ENCODE data around the gene DBNL. TPM values are rescaled to one million over a fixed set of nuclear protein-coding genes. Genes with fewer than 3 reads are reported as not detected.

The DBNL gene
- total RNA-seq, 2 donors from 2014 or later = 81.4 to 106 TPM

- H3K27ac ChIP-seq = peak overlapping the region; percentile 61
- H3K9ac ChIP-seq (ENCODE audit: low read depth in 2 of 2, low read length in 2 of 2) = peak overlapping the region in 1 of 2 donors; percentile 43
- intact Hi-C loops (cut with DNase I) = no loop called here
- H3K27me3 ChIP-seq = peaks cover 11% of the 10 kb centered on the region
- no peak overlapping the region for H3K4me3 ChIP-seq
- no peak for DNase-seq
- H3K9me3 ChIP-seq = no peaks in the 10 kb centered on the region
- no peak for TF ChIP-seq CTCF (IDR thresholded peaks at IDR 0.05)
- no peaks in the 10 kb centered on the region for H3K4me1 ChIP-seq
- H3K36me3 ChIP-seq = no peaks in the 10 kb centered on the region
Measured at GRCh38 chr7:44100458-44101302, 56.2 kb downstream of the DBNL start.

- Histone ChIP-seq H3K9me3 (no peaks in the 10 kb centered on the region), H3K27ac (peak overlapping the region; percentile 61), H3K36me3 (no peaks in the 10 kb centered on the region), H3K4me3 (no peak overlapping the region), H3K27me3 (peaks cover 11% of the 10 kb centered on the region), H3K9ac (ENCODE audit: low read depth in 2 of 2, low read length in 2 of 2) (peak overlapping the region in 1 of 2 donors; percentile 43), H3K4me1 (no peaks in the 10 kb centered on the region)
- DNase-seq = no peak
- intact Hi-C loops (cut with DNase I) = no loop called here
- TF ChIP-seq CTCF (IDR thresholded peaks at IDR 0.05) = no peak
Measured at GRCh38 chr7:44101303-44101965, 56.9 kb downstream of the DBNL start.

- no peak for TF ChIP-seq CTCF (IDR thresholded peaks at IDR 0.05)
- H3K9ac ChIP-seq (ENCODE audit: low read depth in 2 of 2, low read length in 2 of 2) = no peak overlapping the region
- H3K27me3 ChIP-seq = peaks cover 11% of the 10 kb centered on the region
- H3K4me3 ChIP-seq = no peak overlapping the region
- H3K4me1 ChIP-seq = no peaks in the 10 kb centered on the region
- no peaks in the 10 kb centered on the region for H3K9me3 ChIP-seq
- H3K27ac ChIP-seq = no peak overlapping the region
- no peaks in the 10 kb centered on the region for H3K36me3 ChIP-seq
- intact Hi-C loops (cut with DNase I) = no loop called here
- DNase-seq = no peak
Measured at GRCh38 chr7:44101966-44102845, 57.7 kb downstream of the DBNL start.

- no peaks in the 10 kb centered on the region for H3K4me1 ChIP-seq
- H3K9ac ChIP-seq (ENCODE audit: low read depth in 2 of 2, low read length in 2 of 2) = peak overlapping the region in 1 of 2 donors; percentile 6
- H3K27ac ChIP-seq = peak overlapping the region; percentile 40
- no peak for TF ChIP-seq CTCF (IDR thresholded peaks at IDR 0.05)
- intact Hi-C loops (cut with DNase I) = no loop called here
- H3K27me3 ChIP-seq = peaks cover 11% of the 10 kb centered on the region
- no peak overlapping the region for H3K4me3 ChIP-seq
- H3K9me3 ChIP-seq = no peaks in the 10 kb centered on the region
- DNase-seq = no peak
- H3K36me3 ChIP-seq = no peaks in the 10 kb centered on the region
Measured at GRCh38 chr7:44102846-44103565, 58.5 kb downstream of the DBNL start.

GRCh38 chr7:44103566-44103922, 59.0 kb downstream of the DBNL start:
- Histone ChIP-seq H3K4me1 (no peaks in the 10 kb centered on the region), H3K9me3 (no peaks in the 10 kb centered on the region), H3K4me3 (no peak overlapping the region), H3K27me3 (peaks cover 11% of the 10 kb centered on the region), H3K36me3 (no peaks in the 10 kb centered on the region), H3K9ac (ENCODE audit: low read depth in 2 of 2, low read length in 2 of 2) (peak overlapping the region in 1 of 2 donors; percentile 6), H3K27ac (peak overlapping the region; percentile 40)
- DNase-seq = no peak
- no peak for TF ChIP-seq CTCF (IDR thresholded peaks at IDR 0.05)
- intact Hi-C loops (cut with DNase I) = no loop called here
